DND-41 (cell line): ENCODE measurements around the gene ZNF462.

Source experiments
- ATAC-seq: fragments of 200-7000 bp; cut with Tn5 transposase; 3 replicates; pipeline ENCODE4 v1.9.1; 2021; ENCODE audit warnings: low read depth; ENCODE audit not compliant: insufficient read depth
- DNase-seq: peaks from one replicate; pipeline ENCODE4 v3.0.0-alpha.2; 2020
- H2AFZ ChIP-seq: 2 replicates; pipeline ENCODE4 v1.6.0; 2012; ENCODE audit warnings: low read depth, low read length
- H3K27ac ChIP-seq: 2 replicates; pipeline ENCODE4 v1.5.1; 2012; ENCODE audit warnings: low read length, inconsistent platforms
- H3K27me3 ChIP-seq: fragments of 200-600 bp; sonication (generic); 2 replicates; pipeline ENCODE4 v1.6.0; 2012; ENCODE audit warnings: low read length, mild to moderate bottlenecking, inconsistent platforms; ENCODE audit not compliant: insufficient read depth, poor library complexity
- H3K36me3 ChIP-seq: 2 replicates; pipeline ENCODE4 v1.5.1; 2012; ENCODE audit warnings: low read length, inconsistent platforms; ENCODE audit not compliant: insufficient read depth
- H3K4me1 ChIP-seq: 2 replicates; pipeline ENCODE4 v1.5.1; 2012; ENCODE audit warnings: mild to moderate bottlenecking, low read length; ENCODE audit not compliant: insufficient read depth
- H3K4me2 ChIP-seq: 2 replicates; pipeline ENCODE4 v1.6.0; 2012; ENCODE audit warnings: mild to moderate bottlenecking, moderate library complexity, low read length, inconsistent platforms; ENCODE audit not compliant: insufficient read depth
- H3K4me3 ChIP-seq, 2 experiments: fragments of 200-600 bp in 1 of 2; shearing (Covaris generic) in 1 of 2; 2 replicates each; pipeline ENCODE4 v1.5.1; 2012 to 2016; ENCODE audit warnings: inconsistent platforms in 2 of 2, low read length in 2 of 2, mild to moderate bottlenecking in 2 of 2, low read depth in 1 of 2, moderate library complexity in 1 of 2
- H3K79me2 ChIP-seq: 2 replicates; pipeline ENCODE4 v1.6.0; 2012; ENCODE audit warnings: low read length, inconsistent platforms; ENCODE audit not compliant: insufficient read depth
- H3K9ac ChIP-seq: 2 replicates; pipeline ENCODE4 v1.6.0; 2012; ENCODE audit warnings: low read depth, mild to moderate bottlenecking, inconsistent platforms, low read length, moderate library complexity
- H3K9me3 ChIP-seq: 2 replicates; pipeline ENCODE4 v1.5.1; 2012; ENCODE audit warnings: low read length, moderate library complexity, mild to moderate bottlenecking, inconsistent platforms; ENCODE audit not compliant: insufficient read depth, severe bottlenecking
- H4K20me1 ChIP-seq: 2 replicates; pipeline ENCODE4 v1.6.0; 2012; ENCODE audit warnings: low read length; ENCODE audit not compliant: insufficient read depth
- EZH2 ChIP-seq: IDR thresholded peaks from 3 replicates; pipeline ENCODE4 v1.6.1; 2012; ENCODE audit warnings: borderline replicate concordance, low read depth, mild to moderate bottlenecking, moderate library complexity, low read length, inconsistent platforms; ENCODE audit not compliant: severe bottlenecking
- TF ChIP-seq, protein P1 (sequence below): IDR thresholded peaks from 2 replicates; pipeline ENCODE4 v1.5.1; 2012; ENCODE audit warnings: borderline replicate concordance, low read length, moderate library complexity, mild to moderate bottlenecking; ENCODE audit not compliant: poor library complexity, severe bottlenecking; ENCODE audit errors: extremely low read depth

ZNF462 gene

GRCh38 chr9:106993603-106994002, 130.6 kb downstream of the ZNF462 start:
- Histone ChIP-seq H3K4me3 (no peak overlapping the region), H3K27me3 (no peaks in the 10 kb centered on the region), H2AFZ (no peak overlapping the region), H3K4me1 (no peaks in the 10 kb centered on the region), H3K27ac (no peak overlapping the region), H3K4me2 (no peak overlapping the region), H4K20me1 (no peaks in the 10 kb centered on the region), H3K9ac (no peak overlapping the region), H3K79me2 (no peaks in the 10 kb centered on the region), H3K9me3 (no peaks in the 10 kb centered on the region), H3K36me3 (no peaks in the 10 kb centered on the region)
- DNase-seq (no peak), ATAC-seq (no peak)
- TF ChIP-seq EZH2: no peak
- TF ChIP-seq, protein P1, sequence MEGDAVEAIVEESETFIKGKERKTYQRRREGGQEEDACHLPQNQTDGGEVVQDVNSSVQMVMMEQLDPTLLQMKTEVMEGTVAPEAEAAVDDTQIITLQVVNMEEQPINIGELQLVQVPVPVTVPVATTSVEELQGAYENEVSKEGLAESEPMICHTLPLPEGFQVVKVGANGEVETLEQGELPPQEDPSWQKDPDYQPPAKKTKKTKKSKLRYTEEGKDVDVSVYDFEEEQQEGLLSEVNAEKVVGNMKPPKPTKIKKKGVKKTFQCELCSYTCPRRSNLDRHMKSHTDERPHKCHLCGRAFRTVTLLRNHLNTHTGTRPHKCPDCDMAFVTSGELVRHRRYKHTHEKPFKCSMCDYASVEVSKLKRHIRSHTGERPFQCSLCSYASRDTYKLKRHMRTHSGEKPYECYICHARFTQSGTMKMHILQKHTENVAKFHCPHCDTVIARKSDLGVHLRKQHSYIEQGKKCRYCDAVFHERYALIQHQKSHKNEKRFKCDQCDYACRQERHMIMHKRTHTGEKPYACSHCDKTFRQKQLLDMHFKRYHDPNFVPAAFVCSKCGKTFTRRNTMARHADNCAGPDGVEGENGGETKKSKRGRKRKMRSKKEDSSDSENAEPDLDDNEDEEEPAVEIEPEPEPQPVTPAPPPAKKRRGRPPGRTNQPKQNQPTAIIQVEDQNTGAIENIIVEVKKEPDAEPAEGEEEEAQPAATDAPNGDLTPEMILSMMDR: no peak

GRCh38 chr9:106994463-106994862, 131.5 kb downstream of the ZNF462 start:
- H3K9ac ChIP-seq: no peak overlapping the region
- H3K27me3 ChIP-seq: no peaks in the 10 kb centered on the region
- no peak overlapping the region for H3K27ac ChIP-seq
- TF ChIP-seq, protein P1: no peak
- no peak for TF ChIP-seq EZH2
- no peaks in the 10 kb centered on the region for H3K9me3 ChIP-seq
- H3K36me3 ChIP-seq: no peaks in the 10 kb centered on the region
- H3K4me2 ChIP-seq: no peak overlapping the region
- H3K4me1 ChIP-seq: no peaks in the 10 kb centered on the region
- no peak for ATAC-seq
- no peaks in the 10 kb centered on the region for H4K20me1 ChIP-seq
- no peak overlapping the region for H2AFZ ChIP-seq
- H3K79me2 ChIP-seq: no peaks in the 10 kb centered on the region
- H3K4me3 ChIP-seq: no peak overlapping the region
- DNase-seq: no peak

- ATAC-seq: no peak
- H3K27me3 ChIP-seq: no peaks in the 10 kb centered on the region
- no peaks in the 10 kb centered on the region for H3K4me1 ChIP-seq
- TF ChIP-seq EZH2: no peak
- TF ChIP-seq, protein P1: no peak
- no peak overlapping the region for H3K9ac ChIP-seq
- no peaks in the 10 kb centered on the region for H3K9me3 ChIP-seq
- H4K20me1 ChIP-seq: no peaks in the 10 kb centered on the region
- H3K4me3 ChIP-seq: no peak overlapping the region
- no peak overlapping the region for H3K4me2 ChIP-seq
- DNase-seq: no peak
- H2AFZ ChIP-seq: no peak overlapping the region
- H3K36me3 ChIP-seq: no peaks in the 10 kb centered on the region
- H3K27ac ChIP-seq: no peak overlapping the region
- H3K79me2 ChIP-seq: no peaks in the 10 kb centered on the region
These were observed 137.3 kb downstream of the ZNF462 start for GRCh38 chr9:107000218-107000617.

DNA sequence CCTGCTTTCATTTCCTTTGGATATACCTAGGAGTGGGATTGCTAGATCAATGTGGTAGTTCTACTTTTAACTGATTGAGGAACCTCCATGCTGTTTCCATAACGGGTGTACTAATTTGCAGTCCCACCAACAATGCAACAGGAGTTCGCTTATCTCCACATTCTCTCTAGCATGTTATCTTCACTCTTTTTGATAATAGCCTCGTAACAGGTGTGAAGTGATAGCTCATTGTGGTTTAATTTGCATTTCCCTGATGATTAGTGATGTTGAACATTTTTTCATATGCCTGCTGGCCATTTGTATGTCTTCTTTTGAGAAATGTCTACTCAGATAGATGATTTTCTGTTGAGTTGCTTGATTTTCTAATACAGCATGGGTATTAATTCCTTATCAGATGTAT, 142.2 kb downstream of the ZNF462 start:
- H3K4me2 ChIP-seq: no peak overlapping the region
- H3K79me2 ChIP-seq: no peaks in the 10 kb centered on the region
- ATAC-seq: no peak

More for the DNA sequence above, 142.2 kb downstream of the ZNF462 start:
- Histone ChIP-seq H3K9ac (no peak overlapping the region), H4K20me1 (no peaks in the 10 kb centered on the region), H3K27me3 (no peaks in the 10 kb centered on the region), H3K4me3 (no peak overlapping the region), H3K4me1 (no peaks in the 10 kb centered on the region), H3K36me3 (peaks cover 2% of the 10 kb centered on the region; the same call in 1 of the 2 replicates), H2AFZ (no peak overlapping the region), H3K27ac (no peak overlapping the region), H3K9me3 (no peaks in the 10 kb centered on the region)
- DNase-seq: no peak
- no peak for TF ChIP-seq EZH2
- TF ChIP-seq, protein P1: no peak
